Measurements from ENCODE around the gene PSME3.
A peak's percentile ranks its signal among the peaks of the same experiment; 100 is the strongest.
"Not testable (repeated sequence)": the region's sequence is repeated elsewhere in the genome, so short reads cannot be mapped to it uniquely, and the experiment has no call there.

DNA sequence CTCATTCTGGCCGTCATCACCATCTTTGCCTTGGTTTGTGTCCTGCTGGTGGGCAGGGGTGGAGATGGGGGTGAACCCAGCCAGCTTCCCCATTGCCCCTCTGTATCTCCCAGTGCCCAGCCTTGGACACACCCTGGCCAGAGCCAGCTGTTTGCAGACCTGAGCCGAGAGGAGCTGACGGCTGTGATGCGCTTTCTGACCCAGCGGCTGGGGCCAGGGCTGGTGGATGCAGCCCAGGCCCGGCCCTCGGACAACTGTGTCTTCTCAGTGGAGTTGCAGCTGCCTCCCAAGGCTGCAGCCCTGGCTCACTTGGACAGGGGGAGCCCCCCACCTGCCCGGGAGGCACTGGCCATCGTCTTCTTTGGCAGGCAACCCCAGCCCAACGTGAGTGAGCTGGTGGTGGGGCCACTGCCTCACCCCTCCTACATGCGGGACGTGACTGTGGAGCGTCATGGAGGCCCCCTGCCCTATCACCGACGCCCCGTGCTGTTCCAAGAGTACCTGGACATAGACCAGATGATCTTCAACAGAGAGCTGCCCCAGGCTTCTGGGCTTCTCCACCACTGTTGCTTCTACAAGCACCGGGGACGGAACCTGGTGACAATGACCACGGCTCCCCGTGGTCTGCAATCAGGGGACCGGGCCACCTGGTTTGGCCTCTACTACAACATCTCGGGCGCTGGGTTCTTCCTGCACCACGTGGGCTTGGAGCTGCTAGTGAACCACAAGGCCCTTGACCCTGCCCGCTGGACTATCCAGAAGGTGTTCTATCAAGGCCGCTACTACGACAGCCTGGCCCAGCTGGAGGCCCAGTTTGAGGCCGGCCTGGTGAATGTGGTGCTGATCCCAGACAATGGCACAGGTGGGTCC, 18.4 kb downstream of the PSME3 start:
- peak in 1 of 2 donors; percentile 38 for TF ChIP-seq POLR2A (IDR thresholded peaks at IDR 0.05)
- TF ChIP-seq, protein P1, sequence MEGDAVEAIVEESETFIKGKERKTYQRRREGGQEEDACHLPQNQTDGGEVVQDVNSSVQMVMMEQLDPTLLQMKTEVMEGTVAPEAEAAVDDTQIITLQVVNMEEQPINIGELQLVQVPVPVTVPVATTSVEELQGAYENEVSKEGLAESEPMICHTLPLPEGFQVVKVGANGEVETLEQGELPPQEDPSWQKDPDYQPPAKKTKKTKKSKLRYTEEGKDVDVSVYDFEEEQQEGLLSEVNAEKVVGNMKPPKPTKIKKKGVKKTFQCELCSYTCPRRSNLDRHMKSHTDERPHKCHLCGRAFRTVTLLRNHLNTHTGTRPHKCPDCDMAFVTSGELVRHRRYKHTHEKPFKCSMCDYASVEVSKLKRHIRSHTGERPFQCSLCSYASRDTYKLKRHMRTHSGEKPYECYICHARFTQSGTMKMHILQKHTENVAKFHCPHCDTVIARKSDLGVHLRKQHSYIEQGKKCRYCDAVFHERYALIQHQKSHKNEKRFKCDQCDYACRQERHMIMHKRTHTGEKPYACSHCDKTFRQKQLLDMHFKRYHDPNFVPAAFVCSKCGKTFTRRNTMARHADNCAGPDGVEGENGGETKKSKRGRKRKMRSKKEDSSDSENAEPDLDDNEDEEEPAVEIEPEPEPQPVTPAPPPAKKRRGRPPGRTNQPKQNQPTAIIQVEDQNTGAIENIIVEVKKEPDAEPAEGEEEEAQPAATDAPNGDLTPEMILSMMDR (IDR thresholded peaks at IDR 0.05): not testable (repeated sequence)
